HepG2 (cell line): ENCODE results near the gene CCNH.

Experiments used
- ARNT2 ChIP-seq: sonication (generic); formaldehyde crosslinking; IDR thresholded peaks from 2 replicates; pipeline ENCODE4 v1.8.0; 2022; ENCODE audit warnings: mild to moderate bottlenecking, low read depth, missing genetic modification reagents, moderate library complexity
- POLR2AphosphoS5 ChIP-seq: IDR thresholded peaks from 2 replicates; pipeline ENCODE4 v1.6.1; 2012; ENCODE audit warnings: low read depth, low read length

DNA sequence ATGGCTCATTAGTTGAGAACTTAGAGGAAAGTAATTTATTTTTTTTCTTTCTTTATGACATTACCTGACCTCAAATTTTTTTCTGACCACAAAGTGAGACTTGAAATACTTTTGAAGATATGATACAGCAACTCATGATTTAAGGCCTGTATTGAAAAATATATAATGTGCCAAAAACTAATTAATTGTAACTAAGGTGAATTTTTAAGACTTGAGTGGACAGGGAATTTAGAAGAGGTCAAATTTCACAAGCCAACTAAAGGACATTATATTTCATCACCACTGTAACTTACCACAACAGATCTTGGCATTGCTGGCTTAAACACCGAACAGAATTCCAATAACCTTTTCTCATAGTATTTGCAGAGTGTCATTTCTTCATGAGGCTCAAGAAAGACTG is 1.8 kb downstream of the CCNH start:
- TF ChIP-seq POLR2AphosphoS5, result no peak
- TF ChIP-seq ARNT2, result no peak
